CD4-positive, alpha-beta T cell treated with Interleukin-12 subunit alpha and Interleukin-12 subunit beta, for 1 hour (primary cell): ENCODE results near the gene KANK3.
"Not testable (repeated sequence)": the region's sequence is repeated elsewhere in the genome, so short reads cannot be mapped to it uniquely, and the experiment has no call there.

Experiments used
- DNase-seq: peaks from one replicate; pipeline ENCODE4 v3.0.0-alpha.2; 2020

The KANK3 gene

GRCh38 chr19:8336660-8337059, 6.4 kb downstream of the KANK3 start:
- DNase-seq: no peak

GRCh38 chr19:8336072-8336569, 6.9 kb downstream of the KANK3 start:
- DNase-seq: no peak

- peak; percentile 26 for DNase-seq
Observed at GRCh38 chr19:8335343-8336071, 7.6 kb downstream of the KANK3 start.

GRCh38 chr19:8334458-8335342, 8.4 kb downstream of the KANK3 start:
- no peak for DNase-seq

GRCh38 chr19:8333767-8334457, 9.2 kb downstream of the KANK3 start:
- no peak for DNase-seq

GRCh38 chr19:8332976-8333766, 9.9 kb downstream of the KANK3 start:
- DNase-seq: no peak

- DNase-seq: no peak
Observed at GRCh38 chr19:8331263-8331845, 11.7 kb downstream of the KANK3 start.

GRCh38 chr19:8329996-8330395, 13.1 kb downstream of the KANK3 start:
- DNase-seq: no peak

GRCh38 chr19:8325454-8325853, 17.6 kb downstream of the KANK3 start:
- DNase-seq: no peak

GRCh38 chr19:8324186-8325050, 18.6 kb downstream of the KANK3 start:
- no peak for DNase-seq

GRCh38 chr19:8323781-8324185, 19.3 kb downstream of the KANK3 start:
- DNase-seq: no peak

- DNase-seq: no peak
Observed at GRCh38 chr19:8322638-8322997, 20.4 kb downstream of the KANK3 start.

GRCh38 chr19:8321986-8322637, 20.9 kb downstream of the KANK3 start:
- no peak for DNase-seq

- DNase-seq: peak; percentile 98
Observed at GRCh38 chr19:8321067-8321985, 21.7 kb downstream of the KANK3 start, which contains the start of the genes NDUFA7 and RPS28. Gene NDUFA7 (minus strand): TSS chr19:8321375. CDS start chr19:8321358, 17 bp downstream. Gene RPS28 (plus strand): TSS chr19:8321496. CDS start chr19:8321531, 35 bp downstream.

GRCh38 chr19:8320564-8321066, 22.4 kb downstream of the KANK3 start:
- DNase-seq: peak; percentile 19

GRCh38 chr19:8319807-8320520, 23.1 kb downstream of the KANK3 start:
- no peak for DNase-seq

GRCh38 chr19:8318835-8319234, 24.2 kb downstream of the KANK3 start:
- DNase-seq: not testable (repeated sequence)
